ENCODE measurements around the gene INSIG1. TPM values are rescaled to one million over a fixed set of nuclear protein-coding genes. Genes with fewer than 3 reads are reported as not detected.

The INSIG1 gene
- total and polyA plus RNA-seq, 12 donors: 9.9 to 249 (median 56.1) TPM

DNA sequence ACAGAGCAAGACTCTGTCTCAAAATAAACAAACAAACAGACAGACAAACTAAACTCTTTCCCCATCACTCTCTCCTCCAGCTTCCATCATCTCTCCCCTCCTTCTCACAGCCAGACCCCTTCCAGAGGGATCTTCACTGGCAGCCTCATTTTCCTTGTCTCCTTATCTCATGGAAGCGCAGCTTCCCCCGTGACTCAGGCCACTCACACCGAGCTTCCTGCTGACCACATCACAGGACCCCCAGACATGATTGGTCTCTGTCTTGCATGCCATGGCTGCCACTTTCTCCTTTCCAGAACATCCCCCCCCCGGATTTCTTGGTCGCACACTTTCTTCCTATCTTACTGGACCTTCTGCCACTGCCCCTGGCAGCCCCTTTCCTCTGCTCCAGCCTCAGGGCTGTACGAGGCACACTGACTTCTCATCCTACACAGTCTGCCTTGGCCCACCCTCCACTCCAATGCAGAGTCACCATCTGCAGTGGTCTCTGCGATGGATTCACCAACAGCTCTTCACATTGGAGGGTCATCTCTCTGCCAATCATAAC lies 4.9 kb upstream of the INSIG1 start:
- Histone ChIP-seq H3K27me3 (no peaks in the 10 kb centered on the region), H3K4me3 (no peak overlapping the region), H3K4me1 (replicated peaks in 1 of 2) (peaks cover 7% of the 10 kb centered on the region in 2 donors), H3K36me3 (replicated peaks in 1 of 2) (no peaks in the 10 kb centered on the region), H3K9me3 (replicated peaks in 1 of 3) (no peaks in the 10 kb centered on the region), H3K27ac (no peak overlapping the region)
- TF ChIP-seq, protein P1, sequence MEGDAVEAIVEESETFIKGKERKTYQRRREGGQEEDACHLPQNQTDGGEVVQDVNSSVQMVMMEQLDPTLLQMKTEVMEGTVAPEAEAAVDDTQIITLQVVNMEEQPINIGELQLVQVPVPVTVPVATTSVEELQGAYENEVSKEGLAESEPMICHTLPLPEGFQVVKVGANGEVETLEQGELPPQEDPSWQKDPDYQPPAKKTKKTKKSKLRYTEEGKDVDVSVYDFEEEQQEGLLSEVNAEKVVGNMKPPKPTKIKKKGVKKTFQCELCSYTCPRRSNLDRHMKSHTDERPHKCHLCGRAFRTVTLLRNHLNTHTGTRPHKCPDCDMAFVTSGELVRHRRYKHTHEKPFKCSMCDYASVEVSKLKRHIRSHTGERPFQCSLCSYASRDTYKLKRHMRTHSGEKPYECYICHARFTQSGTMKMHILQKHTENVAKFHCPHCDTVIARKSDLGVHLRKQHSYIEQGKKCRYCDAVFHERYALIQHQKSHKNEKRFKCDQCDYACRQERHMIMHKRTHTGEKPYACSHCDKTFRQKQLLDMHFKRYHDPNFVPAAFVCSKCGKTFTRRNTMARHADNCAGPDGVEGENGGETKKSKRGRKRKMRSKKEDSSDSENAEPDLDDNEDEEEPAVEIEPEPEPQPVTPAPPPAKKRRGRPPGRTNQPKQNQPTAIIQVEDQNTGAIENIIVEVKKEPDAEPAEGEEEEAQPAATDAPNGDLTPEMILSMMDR (IDR thresholded peaks at IDR 0.05): no peak
- TF ChIP-seq POLR2A (IDR thresholded peaks at IDR 0.05): no peak
- 82 to 88% (median 84%) methylated on average over 7 of the region's 7 CpGs for WGBS, 4 donors
- DNase-seq: no peak
- intact Hi-C loops (cut with DNase I): no loop called here

DNA sequence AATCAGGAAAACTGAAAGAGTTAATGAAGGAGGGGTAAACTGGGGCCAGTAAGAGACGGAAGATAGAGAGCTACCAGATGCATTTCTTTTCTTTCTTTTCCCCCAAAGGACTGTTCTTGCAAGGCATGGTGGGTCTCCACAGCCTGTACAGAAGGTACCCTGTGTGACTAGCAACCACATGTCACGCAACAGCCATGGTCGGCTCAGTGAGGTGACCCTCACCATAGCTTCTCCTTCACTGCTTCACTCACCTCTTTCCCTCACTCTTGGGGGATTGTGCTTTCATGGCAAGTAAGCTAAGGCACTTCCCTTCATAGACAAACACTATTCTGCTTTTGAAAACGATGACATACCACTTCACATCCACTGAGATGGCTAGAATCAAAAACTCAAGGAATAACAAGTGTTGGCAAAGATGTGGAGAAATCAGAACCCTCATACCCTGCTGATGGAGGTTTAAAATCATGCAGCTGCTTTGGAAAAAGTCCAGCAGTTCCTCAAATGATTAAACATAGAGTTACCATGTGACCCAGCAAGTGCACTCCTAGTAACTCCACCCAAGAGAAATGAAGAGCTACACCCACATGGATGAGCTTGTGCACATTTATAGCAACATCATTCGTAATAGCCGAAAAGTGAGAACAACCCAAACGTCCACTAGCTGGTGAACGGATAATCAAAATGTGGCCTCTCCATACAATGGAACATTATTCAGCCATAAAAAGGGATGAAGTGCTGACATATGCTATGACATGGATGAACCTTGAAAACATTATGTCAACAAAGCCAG lies 3.8 kb upstream of the INSIG1 start:
- intact Hi-C loops (cut with DNase I): no loop called here
- DNase-seq: peak in 1 of 7 donors; percentile 21
- H3K9me3 ChIP-seq (replicated peaks in 1 of 3): no peaks in the 10 kb centered on the region
- no peak overlapping the region for H3K4me3 ChIP-seq
- TF ChIP-seq, protein P1 (IDR thresholded peaks at IDR 0.05): no peak
- TF ChIP-seq POLR2A (IDR thresholded peaks at IDR 0.05): no peak
- no peaks in the 10 kb centered on the region for H3K27me3 ChIP-seq
- H3K4me1 ChIP-seq (replicated peaks in 1 of 2): peaks cover 12 to 13% of the 10 kb centered on the region in 2 donors
- 82 to 95% (median 87%) methylated on average over 8 of the region's 8 CpGs for WGBS, 4 donors
- H3K27ac ChIP-seq: no peak overlapping the region
- H3K36me3 ChIP-seq (replicated peaks in 1 of 2): no peaks in the 10 kb centered on the region

DNA sequence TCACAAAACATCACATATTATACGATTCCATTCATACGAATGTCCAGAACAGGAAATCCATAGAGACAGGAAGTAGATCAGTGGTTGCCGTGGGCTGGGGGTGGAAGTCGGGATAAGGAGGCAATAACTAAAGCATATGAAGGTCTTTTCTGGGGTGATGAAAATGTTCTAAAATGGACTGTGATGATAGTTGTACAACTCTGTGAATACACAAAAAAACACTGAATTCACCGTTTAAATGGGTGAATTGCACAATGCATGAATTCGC lies 3.2 kb upstream of the INSIG1 start:
- Histone ChIP-seq H3K4me3 (no peak overlapping the region), H3K27me3 (no peaks in the 10 kb centered on the region), H3K36me3 (replicated peaks in 1 of 2) (no peaks in the 10 kb centered on the region), H3K4me1 (replicated peaks in 1 of 2) (peaks cover 16% of the 10 kb centered on the region in 2 donors), H3K9me3 (replicated peaks in 1 of 3) (no peaks in the 10 kb centered on the region), H3K27ac (no peak overlapping the region)
- intact Hi-C loops (cut with DNase I): no loop called here
- TF ChIP-seq, protein P1 (IDR thresholded peaks at IDR 0.05): no peak
- no peak for TF ChIP-seq POLR2A (IDR thresholded peaks at IDR 0.05)
- no peak for DNase-seq
- WGBS, 4 donors: 65 to 83% (median 73%) methylated on average over 6 of the region's 6 CpGs

DNA sequence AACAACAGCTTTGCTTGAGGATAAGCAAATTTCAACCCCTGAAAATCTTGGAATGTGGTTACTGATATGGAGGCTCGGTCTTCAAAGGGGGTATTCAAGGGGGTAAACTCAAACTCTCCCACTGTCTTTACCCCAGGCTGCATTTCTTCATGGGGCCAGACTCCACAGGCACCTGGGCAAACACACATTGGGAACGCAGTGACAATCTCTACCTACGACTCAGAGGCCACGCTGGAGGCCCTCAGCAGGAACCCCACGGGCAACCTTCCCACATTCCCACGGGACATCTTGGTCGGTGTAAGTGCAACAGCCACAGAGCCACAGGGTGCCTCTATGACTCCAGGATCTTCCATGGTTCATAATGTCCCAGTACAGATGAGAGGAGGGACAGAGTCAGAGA lies 2.2 kb upstream of the INSIG1 start:
- WGBS, 4 donors: 97 to 100% (median 97%) methylated on average over 7 of the region's 7 CpGs
- DNase-seq: no peak
- TF ChIP-seq, protein P1 (IDR thresholded peaks at IDR 0.05): no peak
- no peak for TF ChIP-seq POLR2A (IDR thresholded peaks at IDR 0.05)
- no peak overlapping the region for H3K27ac ChIP-seq
- H3K4me3 ChIP-seq: no peak overlapping the region
- H3K9me3 ChIP-seq (replicated peaks in 1 of 3): no peaks in the 10 kb centered on the region
- no peaks in the 10 kb centered on the region for H3K27me3 ChIP-seq
- H3K36me3 ChIP-seq (replicated peaks in 1 of 2): no peaks in the 10 kb centered on the region
- peaks cover 21 to 27% of the 10 kb centered on the region in 2 donors for H3K4me1 ChIP-seq (replicated peaks in 1 of 2)
- intact Hi-C loops (cut with DNase I): no loop called here

Data from adrenal gland (tissue), 12 donors.